Measurements from ENCODE around the gene PCNX4. TPM values are rescaled to one million over a fixed set of nuclear protein-coding genes. Genes with fewer than 3 reads are reported as not detected.
A peak's percentile ranks its signal among the peaks of the same experiment; 100 is the strongest.

The PCNX4 gene
- total RNA-seq, 2 donors from 2014 or later = 37.6 to 71.2 TPM

DNA sequence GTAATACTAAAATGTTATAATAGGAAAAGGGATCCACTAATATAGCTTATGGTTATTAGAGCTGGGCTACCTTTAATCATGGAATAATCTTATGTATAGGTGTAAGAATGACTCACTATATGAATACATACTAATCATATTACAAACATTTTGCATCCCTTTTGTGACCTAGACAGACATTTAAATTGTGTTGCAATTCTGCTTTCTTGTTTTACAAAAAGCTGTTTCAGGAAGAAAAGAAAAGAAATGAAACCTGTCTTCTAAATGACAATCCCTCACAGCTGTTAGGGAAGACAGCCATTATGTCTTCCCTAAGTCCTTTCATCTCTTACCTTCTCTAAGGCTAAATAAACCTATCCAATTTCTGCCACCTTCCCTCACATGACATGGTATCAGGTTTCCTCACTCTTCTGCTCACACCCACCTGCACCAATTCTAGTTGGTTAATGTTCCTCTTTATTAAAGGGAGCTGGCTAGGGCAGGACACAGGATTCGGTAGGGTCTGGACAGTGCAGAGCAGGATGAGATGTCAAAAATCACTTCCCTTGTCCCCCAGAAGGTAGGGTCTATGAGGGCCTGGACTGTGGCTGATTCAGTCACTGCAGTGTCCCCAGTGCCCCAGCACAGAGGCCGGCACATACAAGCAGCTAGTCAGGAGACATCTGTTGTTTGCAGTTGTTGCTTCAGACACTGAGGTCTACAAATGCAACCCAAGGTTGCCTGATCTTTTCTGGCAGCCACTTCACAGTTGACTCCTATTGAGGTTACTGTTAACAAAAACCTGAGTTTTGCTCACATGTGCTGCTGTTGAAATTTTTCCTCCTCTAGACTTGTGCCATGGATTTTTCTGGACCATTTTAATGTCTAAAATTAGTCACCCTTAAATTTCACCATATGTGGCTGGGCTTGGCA, 69.7 kb downstream of the PCNX4 start:
- peaks cover 27% of the 10 kb centered on the region for H3K4me1 ChIP-seq
- 52 to 59% methylated on average over 2 of the region's 2 CpGs for WGBS, 2 donors
- intact Hi-C loops (cut with DNase I) = no loop called here
- H3K27ac ChIP-seq = peak overlapping the region in 1 of 4 donors; percentile 4
- TF ChIP-seq CTCF (IDR thresholded peaks at IDR 0.05) (no peak), POLR2A (IDR thresholded peaks at IDR 0.05) (no peak)
- no peak for ATAC-seq
- H3K4me3 ChIP-seq = no peak overlapping the region
- DNase-seq = peak in 3 of 4 donors; percentile 13 to 32 (median 24)
- no peaks in the 10 kb centered on the region for H3K9me3 ChIP-seq
- H3K27me3 ChIP-seq = no peaks in the 10 kb centered on the region
- no peaks in the 10 kb centered on the region for H3K36me3 ChIP-seq (replicated peaks in 1 of 2; ENCODE audit: insufficient read depth in 1 of 2, low read depth in 2 of 2)

GRCh38 chr14:60163693-60164092, 72.0 kb downstream of the PCNX4 start:
- DNase-seq (no peak), ATAC-seq (no peak)
- H3K36me3 ChIP-seq (replicated peaks in 1 of 2; ENCODE audit: insufficient read depth in 1 of 2, low read depth in 2 of 2) = no peaks in the 10 kb centered on the region
- WGBS, 2 donors = 19 to 20% methylated on average over 6 of the region's 6 CpGs
- H3K4me1 ChIP-seq = peaks cover 23% of the 10 kb centered on the region
- no peaks in the 10 kb centered on the region for H3K27me3 ChIP-seq
- TF ChIP-seq CTCF (IDR thresholded peaks at IDR 0.05) (no peak), POLR2A (IDR thresholded peaks at IDR 0.05) (no peak)
- peak overlapping the region in 3 of 4 donors; percentile 83 to 90 (median 87) for H3K27ac ChIP-seq
- no peaks in the 10 kb centered on the region for H3K9me3 ChIP-seq
- intact Hi-C loops (cut with DNase I) = no loop called here
- no peak overlapping the region for H3K4me3 ChIP-seq

DNA sequence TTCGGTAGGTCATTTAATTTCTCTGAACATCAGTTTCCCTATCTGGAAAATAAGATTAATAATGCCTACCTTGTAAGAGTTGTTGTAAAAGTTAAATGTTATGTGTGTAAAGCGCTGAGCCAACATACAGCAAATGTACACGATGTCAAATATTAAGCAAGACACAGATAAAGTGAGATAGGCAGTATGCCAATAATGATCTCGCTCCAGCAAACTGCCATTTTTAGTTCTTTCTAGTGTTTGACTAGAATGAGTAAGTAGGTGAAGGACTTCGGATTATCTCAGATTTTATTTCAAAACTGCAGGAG, 72.6 kb downstream of the PCNX4 start:
- WGBS, 2 donors = 1 to 3% methylated on average over 5 of the region's 5 CpGs
- DNase-seq (no peak), ATAC-seq (peak; percentile 21)
- Histone ChIP-seq H3K4me1 (peaks cover 23% of the 10 kb centered on the region), H3K9me3 (no peaks in the 10 kb centered on the region), H3K27me3 (no peaks in the 10 kb centered on the region), H3K36me3 (replicated peaks in 1 of 2; ENCODE audit: insufficient read depth in 1 of 2, low read depth in 2 of 2) (no peaks in the 10 kb centered on the region), H3K27ac (peak overlapping the region; percentile 50 to 90 (median 85)), H3K4me3 (peak overlapping the region; percentile 25 to 64)
- intact Hi-C loops (cut with DNase I) = no loop called here
- TF ChIP-seq CTCF (IDR thresholded peaks at IDR 0.05) = no peak
- no peak for TF ChIP-seq POLR2A (IDR thresholded peaks at IDR 0.05)

DNA sequence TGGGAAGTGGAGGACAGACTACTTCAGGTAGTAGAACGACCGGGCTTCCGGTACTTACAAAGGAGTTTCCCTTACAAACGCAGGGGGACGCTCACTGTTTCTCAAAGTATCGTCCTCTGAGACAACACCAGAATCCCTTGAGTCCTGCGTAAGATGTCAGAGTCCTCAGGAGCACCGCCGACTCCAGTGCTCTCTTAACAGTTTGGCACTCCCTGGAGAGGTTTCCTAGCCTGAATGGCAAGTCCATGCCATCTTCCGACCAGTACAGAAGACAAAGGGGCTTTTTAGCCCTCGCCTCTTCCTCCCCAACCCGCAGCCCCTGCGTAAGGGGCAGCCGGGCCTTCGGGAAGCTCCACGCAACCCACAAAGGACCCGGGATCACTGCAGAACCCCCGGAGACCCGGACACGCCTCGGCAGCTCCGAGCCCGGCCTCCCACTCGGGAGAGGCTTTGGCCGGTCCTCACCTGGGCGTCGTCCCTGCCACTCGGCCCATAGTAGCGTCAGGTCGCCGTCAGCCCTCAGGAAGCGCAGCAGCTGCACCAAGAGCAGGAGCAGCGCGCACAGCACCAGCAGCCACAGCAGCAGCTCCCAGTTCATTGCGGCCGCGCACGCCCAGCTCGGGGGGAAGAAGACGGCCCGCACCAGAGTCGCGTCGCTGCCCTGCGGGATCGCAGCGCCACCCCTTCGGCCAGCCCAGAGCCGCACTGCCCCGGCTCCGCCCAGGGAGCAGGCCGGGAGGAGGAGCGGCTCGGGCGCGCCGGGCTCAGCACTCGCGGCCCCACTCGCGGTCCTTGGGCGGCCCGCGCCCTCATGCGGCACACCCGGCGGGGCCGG, 73.2 kb downstream of the PCNX4 start, which contains the start of gene DHRS7:
TSS of gene DHRS7 (minus strand) at position 687 of the 835 bp plus-strand sequence. CDS start at position 598, 89 bp downstream.
- H3K27ac ChIP-seq = peak within 1 kb of the TSS; percentile 50 to 90 (median 85)

More for the DNA sequence above, 73.2 kb downstream of the PCNX4 start, which contains the start of gene DHRS7:
- intact Hi-C loops (cut with DNase I) = no loop called here
- TF ChIP-seq CTCF (IDR thresholded peaks at IDR 0.05) (peak in 6 of 7 experiments; percentile 52 to 84 (median 58)), POLR2A (IDR thresholded peaks at IDR 0.05) (peak; percentile 69 to 87 (median 86))
- H3K9me3 ChIP-seq = no peaks in the 10 kb centered on the region
- ATAC-seq = peak; percentile 96
- WGBS, 2 donors = 1% methylated on average over 15 to 63 of the region's 68 CpGs
- no peaks in the 10 kb centered on the region for H3K27me3 ChIP-seq
- peaks cover 23% of the 10 kb centered on the region for H3K4me1 ChIP-seq
- peak; percentile 80 to 90 (median 83) for DNase-seq
- H3K36me3 ChIP-seq (replicated peaks in 1 of 2; ENCODE audit: insufficient read depth in 1 of 2, low read depth in 2 of 2) = no peaks in the 10 kb centered on the region
- peak within 1 kb of the TSS; percentile 25 to 64 for H3K4me3 ChIP-seq

Data from body of pancreas (tissue), 4 donors.